IPS-18c (cell line): ENCODE results near the gene MYOF.
A peak's percentile ranks its signal among the peaks of the same experiment; 100 is the strongest.

Experiments used
- H3K4me3 ChIP-seq: 2 replicates; pipeline ENCODE4 v1.7.0; 2013; ENCODE audit warnings: low read depth, mild to moderate bottlenecking, low read length, moderate library complexity; ENCODE audit not compliant: insufficient read depth
- H3K9me3 ChIP-seq: one replicate; pipeline ENCODE4 v1.6.1; 2013; ENCODE audit warnings: mild to moderate bottlenecking, low read length, moderate library complexity; ENCODE audit not compliant: control insufficient read depth, insufficient read depth

Gene MYOF

DNA sequence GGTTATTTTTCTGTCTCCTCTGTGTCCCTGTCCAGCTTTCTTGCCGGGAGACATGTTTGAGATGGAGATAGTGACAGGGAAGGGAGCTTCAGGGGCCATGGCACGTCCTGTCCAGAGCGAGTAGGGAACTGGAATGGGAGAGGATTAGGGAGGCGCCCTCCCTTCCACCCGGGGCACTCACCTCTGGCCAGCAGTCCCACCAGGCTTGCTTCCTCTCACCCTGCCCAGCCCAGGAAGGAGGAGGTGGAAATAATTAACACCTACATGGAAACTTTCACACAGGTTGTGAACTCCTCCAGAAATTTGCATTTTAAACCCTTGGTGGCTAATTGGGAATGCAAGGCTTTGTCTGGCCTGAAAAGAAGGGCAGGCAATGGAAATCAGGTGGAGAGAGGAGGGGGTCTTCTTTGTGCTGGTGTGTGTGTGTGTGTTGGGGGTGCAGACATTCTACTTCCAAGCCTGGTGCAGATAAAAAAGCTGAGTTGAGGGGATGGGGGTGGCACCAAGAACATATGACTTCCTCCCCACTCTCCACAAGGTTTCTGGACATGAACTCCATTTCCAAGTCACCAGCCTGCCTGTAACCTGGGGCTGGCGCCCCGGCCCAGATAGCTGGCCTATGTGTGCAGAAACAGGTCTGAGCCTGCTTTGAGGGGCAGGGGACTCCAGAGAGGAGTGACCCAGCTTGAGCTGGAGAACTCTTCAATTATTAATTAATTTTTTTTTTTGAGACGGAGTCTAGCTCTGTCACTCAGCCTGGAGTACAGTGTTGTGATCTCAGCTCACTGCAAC lies 209.1 kb downstream of the MYOF start:
- Histone ChIP-seq H3K9me3 (no peaks in the 10 kb centered on the region), H3K4me3 (peak overlapping the region; percentile 36)

DNA sequence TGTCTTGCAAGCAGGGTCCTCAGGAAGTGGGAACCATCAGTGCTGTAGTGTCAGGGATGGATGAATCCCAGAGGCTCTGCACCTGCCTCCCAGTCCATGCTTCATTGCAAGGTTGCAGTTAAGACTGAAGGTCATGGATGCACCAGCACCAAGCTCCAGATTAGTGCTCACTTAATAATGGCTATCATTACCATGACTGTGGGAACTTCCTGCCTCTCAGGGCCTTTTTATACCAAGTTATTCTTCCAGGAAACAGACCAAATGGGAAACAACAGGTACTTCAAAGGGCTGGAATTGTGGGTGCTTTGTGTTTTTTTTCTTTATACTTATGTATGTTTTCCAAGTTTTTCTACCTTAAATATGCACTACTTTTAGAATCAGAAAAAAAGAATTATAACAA lies 210.8 kb downstream of the MYOF start:
- H3K9me3 ChIP-seq, result no peaks in the 10 kb centered on the region

DNA sequence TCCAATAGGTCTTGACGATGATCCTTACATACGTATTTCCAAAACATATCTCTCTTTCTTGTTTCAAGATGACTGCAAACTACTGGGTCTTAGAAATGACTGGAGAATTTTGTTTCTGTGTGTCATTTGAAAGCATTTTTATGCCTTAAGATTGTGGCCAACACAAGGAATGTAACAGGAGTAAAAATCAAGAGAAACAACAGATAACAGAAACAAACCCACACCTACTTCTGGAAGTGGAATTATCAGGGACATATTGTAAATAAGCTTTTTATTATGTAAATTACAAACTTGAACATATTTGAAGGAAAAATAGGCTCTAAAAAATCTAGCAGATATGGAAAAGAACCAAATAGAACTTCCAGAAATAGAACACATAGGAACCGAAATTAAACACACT lies 212.9 kb downstream of the MYOF start:
- no peaks in the 10 kb centered on the region for H3K9me3 ChIP-seq

More for the DNA sequence above, 210.8 kb downstream of the MYOF start:
- H3K4me3 ChIP-seq, result no peak overlapping the region

DNA sequence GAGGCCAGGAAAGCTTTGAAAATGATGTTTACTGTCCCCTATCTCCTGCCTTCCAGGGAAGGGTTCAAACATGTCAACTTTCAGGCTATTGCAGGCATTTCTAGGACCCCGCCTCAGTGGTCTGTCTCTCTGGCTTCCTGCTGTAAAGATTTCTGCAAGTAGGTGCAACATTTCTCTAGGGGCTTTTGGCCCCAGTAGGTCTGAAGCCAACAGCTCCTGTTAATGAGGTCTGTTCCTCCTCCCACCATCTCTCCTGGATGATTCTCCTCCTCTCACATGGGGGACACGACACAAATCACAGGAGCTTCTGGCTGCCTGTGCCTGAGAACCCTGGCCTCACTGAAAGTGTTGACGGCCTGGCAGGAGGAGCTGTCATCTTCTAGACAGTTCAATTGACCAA lies 214.1 kb downstream of the MYOF start:
- Histone ChIP-seq H3K9me3 (peaks cover 2% of the 10 kb centered on the region), H3K4me3 (no peak overlapping the region)

More for the DNA sequence above, 212.9 kb downstream of the MYOF start:
- no peak overlapping the region for H3K4me3 ChIP-seq

DNA sequence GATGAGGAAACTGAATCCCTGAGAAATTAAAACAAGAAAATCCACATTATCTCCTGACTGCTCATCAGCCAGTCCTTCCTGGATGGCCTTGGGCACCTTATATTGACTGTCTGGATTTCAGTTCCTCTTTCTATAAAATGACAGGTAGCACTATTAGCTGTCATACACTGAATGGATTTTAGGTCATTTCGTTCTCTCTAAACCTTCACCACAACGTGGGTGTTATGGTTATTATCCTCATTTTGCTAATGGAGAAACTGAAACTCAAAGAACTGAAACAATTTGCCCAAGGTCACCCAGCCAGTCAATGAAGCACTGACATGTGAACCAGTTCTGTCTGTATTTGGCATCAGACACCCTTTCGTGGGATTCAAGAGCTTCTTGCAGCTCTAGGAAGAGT lies 214.6 kb downstream of the MYOF start:
- H3K4me3 ChIP-seq, result no peak overlapping the region
- H3K9me3 ChIP-seq, result peaks cover 2% of the 10 kb centered on the region

DNA sequence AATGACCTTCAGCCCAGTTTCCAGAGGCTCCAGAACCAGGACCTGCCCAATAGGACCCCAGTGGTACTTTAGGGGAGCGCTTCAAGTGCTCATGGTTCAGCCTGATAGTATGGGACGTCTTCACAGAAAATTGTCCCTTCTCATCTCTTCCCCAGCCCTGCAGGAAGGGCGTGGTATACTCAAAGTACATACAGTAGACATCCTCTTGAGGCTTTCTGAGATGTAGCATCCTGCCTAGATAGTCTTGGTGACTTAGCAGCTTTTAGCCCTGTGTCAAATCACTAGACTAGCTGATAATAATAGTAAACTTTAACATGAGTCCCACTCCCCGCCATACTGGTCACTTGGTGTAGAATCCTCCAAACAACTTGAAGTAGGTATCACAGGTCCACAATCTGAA lies 215.3 kb downstream of the MYOF start:
- Histone ChIP-seq H3K4me3 (no peak overlapping the region), H3K9me3 (peaks cover 2% of the 10 kb centered on the region)

DNA sequence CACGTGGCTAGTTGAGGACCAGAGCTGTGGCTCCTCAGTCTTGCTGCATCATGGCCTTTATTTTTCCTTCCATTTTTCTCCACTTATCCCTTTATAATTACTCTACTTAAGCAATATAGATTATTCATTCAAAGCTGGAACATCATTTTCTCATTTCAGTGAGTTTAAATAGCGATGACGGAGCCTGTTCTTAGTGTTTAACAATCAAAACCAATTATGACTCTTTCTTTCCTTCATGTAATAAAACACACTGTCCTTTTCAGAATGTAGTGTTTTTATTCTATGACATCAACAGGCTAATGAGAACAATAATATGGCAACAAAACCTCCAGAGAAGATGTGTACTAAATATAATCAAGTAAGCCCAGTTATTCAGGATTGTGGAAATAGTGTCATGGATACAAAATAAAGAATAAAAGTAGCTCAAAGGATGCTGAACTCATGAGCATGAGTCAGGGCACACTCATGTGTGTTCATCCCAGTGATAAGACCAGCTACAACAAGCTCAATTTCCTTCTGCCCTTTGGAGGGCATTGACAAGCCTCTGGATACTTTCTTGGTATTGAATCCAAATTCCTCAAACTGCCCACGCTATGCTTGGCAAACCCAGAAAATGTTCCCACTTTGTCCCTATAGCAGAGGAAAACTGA lies 220.0 kb downstream of the MYOF start:
- no peak overlapping the region for H3K4me3 ChIP-seq
- H3K9me3 ChIP-seq, result peaks cover 2% of the 10 kb centered on the region

DNA sequence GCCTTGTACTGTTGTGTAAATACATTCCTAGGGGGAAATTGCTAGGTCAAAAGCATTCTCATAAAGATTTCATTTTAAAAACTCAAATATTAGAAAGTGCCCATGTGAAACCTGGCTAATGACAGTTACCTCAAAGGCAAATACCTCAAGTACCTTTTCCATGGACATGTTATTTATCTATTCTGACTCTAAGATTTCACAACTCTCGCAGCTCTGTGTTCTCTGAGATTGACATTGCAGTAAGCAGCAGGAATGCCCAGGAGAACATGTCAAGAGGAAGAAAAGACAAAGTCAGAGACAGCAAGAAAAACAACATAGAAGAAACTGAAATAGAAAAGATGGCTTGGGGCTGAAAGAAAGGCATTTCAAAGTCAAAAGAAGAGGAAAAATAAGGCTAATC lies 221.0 kb downstream of the MYOF start:
- Histone ChIP-seq H3K9me3 (peaks cover 2% of the 10 kb centered on the region), H3K4me3 (no peak overlapping the region)

DNA sequence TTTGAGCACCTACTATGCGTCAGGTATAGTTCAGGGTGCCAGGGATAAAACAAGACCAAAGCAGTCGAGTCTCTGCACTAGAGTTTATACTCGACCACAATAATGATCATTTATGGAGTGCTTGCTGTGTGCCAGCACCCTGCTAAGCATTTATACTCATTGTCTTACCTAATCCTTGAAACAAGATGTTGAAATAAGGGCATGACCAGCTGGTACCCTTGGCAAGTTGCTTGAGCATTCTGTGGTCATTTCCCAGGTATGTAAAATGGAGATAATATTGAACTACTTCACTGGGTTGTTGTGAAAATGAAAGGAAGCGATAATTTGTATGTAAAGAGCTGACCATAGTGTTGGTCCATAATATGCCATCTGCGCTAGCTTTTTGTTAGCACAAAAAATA lies 223.0 kb downstream of the MYOF start:
- no peak overlapping the region for H3K4me3 ChIP-seq
- peaks cover 2% of the 10 kb centered on the region for H3K9me3 ChIP-seq
